Common myeloid progenitor, CD34-positive (primary cell): ENCODE measurements around the gene OSBPL3.

Source experiments
- CTCF ChIA-PET: fragments of 350-600 bp; sonication (Branson Sonifier 250); formaldehyde crosslinking; loops from one replicate; lab custom pipeline; 2021; ENCODE audit warnings: antibody characterized with exemption; lab: Charles Lee
- POLR2A ChIA-PET: fragments of 350-600 bp; sonication (Branson Sonifier 250); formaldehyde crosslinking; loops from one replicate; lab custom pipeline; 2021; ENCODE audit warnings: antibody characterized with exemption; lab: Charles Lee
- DNase-seq, 3 donors: peaks; one replicate each; pipeline versions ENCODE4 v3.0.0 to v3.0.0-alpha.2; 2013
- H3K27ac ChIP-seq, 2 experiments: 1 replicate in 1 of 2; 2 replicates in 1 of 2; pipeline ENCODE4 v1.7.0; 2013; ENCODE audit warnings: inconsistent platforms in 2 of 2, low read length in 2 of 2, mild to moderate bottlenecking in 2 of 2, low read depth in 1 of 2, moderate library complexity in 1 of 2; ENCODE audit not compliant: severe bottlenecking in 2 of 2, insufficient read depth in 1 of 2, poor library complexity in 1 of 2
- H3K27me3 ChIP-seq, 5 experiments: replicated peaks in 2 of 5; 1 replicate in 3 of 5; 2 replicates in 2 of 5; pipeline versions ENCODE4 v1.6.1 to v1.7.0; 2013; ENCODE audit warnings: low read length in 4 of 5, mild to moderate bottlenecking in 2 of 5, moderate library complexity in 2 of 5, inconsistent platforms in 1 of 5; ENCODE audit not compliant: insufficient read depth in 5 of 5, control insufficient read depth in 4 of 5
- H3K36me3 ChIP-seq, 4 experiments: 1 replicate in 2 of 4; 2 replicates in 2 of 4; pipeline versions ENCODE4 v1.6.1 to v1.7.0; 2013; ENCODE audit warnings: low read length in 3 of 4, control low read depth in 1 of 4, mild to moderate bottlenecking in 1 of 4; ENCODE audit not compliant: control insufficient read depth in 4 of 4, insufficient read depth in 4 of 4
- H3K4me1 ChIP-seq, 4 experiments: 1 replicate in 3 of 4; 2 replicates in 1 of 4; pipeline versions ENCODE4 v1.6.1 to v1.7.1; 2013; ENCODE audit warnings: low read length in 3 of 4, mild to moderate bottlenecking in 3 of 4, control low read depth in 1 of 4, inconsistent platforms in 1 of 4, moderate library complexity in 1 of 4; ENCODE audit not compliant: control insufficient read depth in 4 of 4, insufficient read depth in 4 of 4; ENCODE audit errors: control extremely low read depth in 1 of 4
- H3K4me3 ChIP-seq, 7 experiments: 1 replicate in 4 of 7; 2 replicates in 3 of 7; pipeline versions ENCODE4 v1.5.1 to v1.7.0; 2013; ENCODE audit warnings: mild to moderate bottlenecking in 7 of 7, low read length in 6 of 7, moderate library complexity in 6 of 7, inconsistent platforms in 2 of 7, low read depth in 2 of 7, control low read depth in 1 of 7; ENCODE audit not compliant: insufficient read depth in 4 of 7, control insufficient read depth in 1 of 7; ENCODE audit errors: extremely low read depth in 1 of 7
- H3K9me3 ChIP-seq, 5 experiments: 1 replicate in 4 of 5; 2 replicates in 1 of 5; pipeline versions ENCODE4 v1.6.1 to v1.7.1; 2013; ENCODE audit warnings: low read length in 4 of 5, mild to moderate bottlenecking in 2 of 5, inconsistent platforms in 1 of 5, low read depth in 1 of 5, moderate library complexity in 1 of 5; ENCODE audit not compliant: control insufficient read depth in 4 of 5, insufficient read depth in 2 of 5; ENCODE audit errors: control extremely low read depth in 1 of 5
- WGBS: methylation state at CpG from one replicate; pipeline ENCODE4 v1.1.5; 2013; ENCODE audit not compliant: insufficient coverage; 5-methylcytosine and 5-hydroxymethylcytosine counted together

Gene OSBPL3

DNA sequence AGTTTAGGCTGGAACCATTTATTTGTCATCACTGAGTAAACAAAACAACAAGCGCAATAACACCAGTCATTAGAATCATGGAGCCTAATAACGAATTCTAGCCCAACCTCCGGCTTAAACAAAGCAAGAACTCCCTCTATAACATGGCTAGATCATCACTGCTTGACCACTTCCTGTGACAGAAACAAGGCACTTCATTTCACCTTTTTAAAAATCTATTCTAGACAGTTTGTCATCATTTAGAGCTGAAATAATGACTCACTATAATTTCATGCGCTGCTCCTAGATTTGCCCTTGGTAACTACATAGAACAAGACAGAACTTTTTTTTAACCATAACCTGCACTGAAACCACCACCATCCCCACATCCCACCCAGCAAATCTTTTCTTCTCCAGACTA, 81.3 kb downstream of the OSBPL3 start:
- H3K9me3 ChIP-seq = no peaks in the 10 kb centered on the region
- ChIA-PET CTCF (interaction anchor here (0.7 to 1.1 kb wide), 4 partner anchors 11 to 81 kb away, joined by 3 read pairs; no protein-coding TSS in a partner anchor), POLR2A (no interaction called here)
- H3K27me3 ChIP-seq = no peaks in the 10 kb centered on the region
- 94% methylated on average over 4 of the region's 4 CpGs for WGBS
- no peak for DNase-seq
- no peak overlapping the region for H3K4me3 ChIP-seq
- no peak overlapping the region for H3K27ac ChIP-seq
- peaks cover 0 to 64% (median 37%) of the 10 kb centered on the region in 4 experiments for H3K4me1 ChIP-seq
- H3K36me3 ChIP-seq = no peaks in the 10 kb centered on the region

- Histone ChIP-seq H3K27ac (no peak overlapping the region), H3K4me3 (peak overlapping the region in 1 of 7 experiments; percentile 12), H3K27me3 (no peaks in the 10 kb centered on the region), H3K36me3 (peaks cover 0 to 4% (median 0%) of the 10 kb centered on the region in 4 experiments), H3K4me1 (peaks cover 0 to 66% (median 39%) of the 10 kb centered on the region in 4 experiments), H3K9me3 (no peaks in the 10 kb centered on the region)
- peak in 2 of 3 donors; percentile 60 to 68 for DNase-seq
- ChIA-PET POLR2A (no interaction called here), CTCF (interaction anchor here (1.2 to 2.0 kb wide), 7 partner anchors 9 to 82 kb away, joined by 4 to 10 read pairs (median 6); no protein-coding TSS in a partner anchor)
- 43% methylated on average over 2 of the region's 4 CpGs for WGBS
Observed at GRCh38 chr7:24896031-24896501, 83.9 kb downstream of the OSBPL3 start.

- no peak overlapping the region for H3K4me3 ChIP-seq
- POLR2A ChIA-PET = no interaction called here
- CTCF ChIA-PET = interaction anchor here (0.6 to 2.7 kb wide), 10 partner anchors 10 to 176 kb away, joined by 3 to 13 read pairs (median 4); no protein-coding TSS in a partner anchor
- DNase-seq = no peak
- H3K27ac ChIP-seq = no peak overlapping the region
- WGBS = 89% methylated on average over 4 of the region's 7 CpGs
- H3K9me3 ChIP-seq = no peaks in the 10 kb centered on the region
- peaks cover 0 to 10% (median under 1%) of the 10 kb centered on the region in 4 experiments for H3K36me3 ChIP-seq
- no peaks in the 10 kb centered on the region for H3K27me3 ChIP-seq
- peaks cover 0 to 57% (median 41%) of the 10 kb centered on the region in 4 experiments for H3K4me1 ChIP-seq
Observed at GRCh38 chr7:24894429-24895221, 85.4 kb downstream of the OSBPL3 start.

DNA sequence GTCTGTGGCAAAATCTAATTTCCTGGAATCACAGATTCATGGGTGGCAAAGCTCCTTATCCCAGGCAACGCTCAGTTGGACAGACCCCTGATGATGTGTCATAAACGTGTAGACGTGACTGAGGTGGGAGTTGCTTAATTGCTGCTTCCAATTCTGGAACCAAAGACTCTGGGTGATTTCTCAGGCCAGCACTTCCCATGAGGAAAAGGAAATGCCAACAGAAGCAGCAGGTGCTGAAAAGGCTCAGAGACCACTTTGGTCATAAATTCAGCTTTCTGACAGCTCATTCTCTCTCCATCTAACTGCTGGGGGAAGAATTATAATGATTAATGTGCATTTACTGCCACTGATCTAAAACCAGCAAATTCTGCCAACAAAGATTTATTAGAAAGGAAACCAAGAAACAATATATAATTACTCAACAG, 88.7 kb downstream of the OSBPL3 start:
- ChIA-PET POLR2A (no interaction called here), CTCF (interaction anchor here (1.2 to 1.6 kb wide), 6 partner anchors 13 to 61 kb away, joined by 3 to 5 read pairs (median 3); no protein-coding TSS in a partner anchor)
- Histone ChIP-seq H3K4me1 (peaks cover 0 to 45% (median 32%) of the 10 kb centered on the region in 4 experiments), H3K9me3 (no peaks in the 10 kb centered on the region), H3K4me3 (no peak overlapping the region), H3K36me3 (peaks cover 0 to 10% (median 3%) of the 10 kb centered on the region in 4 experiments), H3K27me3 (no peaks in the 10 kb centered on the region), H3K27ac (no peak overlapping the region)
- 28% methylated on average over 3 of the region's 3 CpGs for WGBS
- peak in 2 of 3 donors; percentile 51 to 66 for DNase-seq

GRCh38 chr7:24889611-24890010, 90.4 kb downstream of the OSBPL3 start:
- Histone ChIP-seq H3K4me1 (peaks cover 0 to 34% (median 21%) of the 10 kb centered on the region in 4 experiments), H3K36me3 (peaks cover 0 to 12% (median 4%) of the 10 kb centered on the region in 4 experiments), H3K9me3 (no peaks in the 10 kb centered on the region), H3K27ac (no peak overlapping the region), H3K4me3 (no peak overlapping the region), H3K27me3 (no peaks in the 10 kb centered on the region)
- DNase-seq = no peak
- CTCF ChIA-PET = interaction anchor here (1.2 to 1.5 kb wide), 3 partner anchors 8 to 90 kb away, joined by 4 to 6 read pairs (median 4); no protein-coding TSS in a partner anchor
- POLR2A ChIA-PET = no interaction called here
- 92% methylated on average over 1 of the region's 1 CpG for WGBS

GRCh38 chr7:24888653-24889052, 91.3 kb downstream of the OSBPL3 start:
- ChIA-PET CTCF (interaction anchor here (1.1 to 1.5 kb wide), 3 partner anchors 10 to 91 kb away, joined by 3 to 4 read pairs (median 4); no protein-coding TSS in a partner anchor), POLR2A (no interaction called here)
- H3K27me3 ChIP-seq = no peaks in the 10 kb centered on the region
- no peaks in the 10 kb centered on the region for H3K9me3 ChIP-seq
- no peak overlapping the region for H3K4me3 ChIP-seq
- H3K27ac ChIP-seq = no peak overlapping the region
- H3K36me3 ChIP-seq = peaks cover 0 to 18% (median 4%) of the 10 kb centered on the region in 4 experiments
- no peak for DNase-seq
- peaks cover 0 to 31% (median 18%) of the 10 kb centered on the region in 4 experiments for H3K4me1 ChIP-seq
